HG03521 (cell line): ENCODE results near the gene FAM180A.
"Not testable (repeated sequence)": the region's sequence is repeated elsewhere in the genome, so short reads cannot be mapped to it uniquely, and the experiment has no call there.

Source experiments
- ATAC-seq: cut with Tn5 transposase; IDR thresholded peaks from one replicate; pipeline ENCODE4 v1.9.1; 2021; ENCODE audit warnings: mild to moderate bottlenecking, moderate library complexity; ENCODE audit not compliant: unreplicated experiment

The FAM180A gene

DNA sequence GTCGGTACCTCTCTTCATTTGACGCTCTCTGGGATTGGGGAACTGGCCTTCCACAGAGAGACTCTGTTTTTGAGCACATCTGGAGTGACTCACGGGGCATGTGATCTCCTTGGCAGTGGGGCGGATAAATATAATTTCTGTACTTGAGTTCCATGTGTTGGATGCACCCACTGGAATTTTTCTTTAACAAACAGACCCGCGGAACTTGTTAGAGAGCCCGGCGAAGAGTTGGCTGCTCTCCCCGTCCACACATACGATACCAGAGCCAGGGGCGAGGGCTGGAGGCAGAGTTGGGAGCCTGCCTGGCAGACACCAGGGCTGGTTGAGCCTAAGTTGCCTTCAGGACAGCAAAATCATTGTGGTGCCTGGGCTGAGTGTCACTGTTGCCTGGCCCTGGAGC, at the start of gene FAM180A:
Gene FAM180A (minus strand): TSS at position 44 of the 400 bp plus-strand sequence. CDS start 233 bp downstream, outside the sequence.
- ATAC-seq: no peak

DNA sequence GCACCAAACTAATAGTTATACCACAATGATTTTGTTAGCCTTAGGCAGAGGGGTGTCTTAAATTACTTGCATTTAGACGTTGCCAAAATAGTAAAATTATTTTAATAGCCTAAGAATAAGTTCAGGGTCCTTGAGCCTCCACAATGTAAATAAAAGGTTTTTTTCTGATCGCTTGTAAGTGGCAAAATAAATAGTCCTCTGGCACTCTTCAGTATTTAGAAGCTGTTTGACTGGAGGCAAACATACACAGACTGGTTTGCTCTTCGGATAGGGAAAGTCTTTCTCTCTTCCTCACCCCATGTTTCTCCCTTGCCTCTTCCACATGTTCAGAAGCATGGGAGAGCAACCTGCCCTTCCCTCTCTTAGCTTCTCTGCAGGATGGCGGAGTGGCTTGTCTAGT, 49.5 kb upstream of the FAM180A start:
- no peak for ATAC-seq

DNA sequence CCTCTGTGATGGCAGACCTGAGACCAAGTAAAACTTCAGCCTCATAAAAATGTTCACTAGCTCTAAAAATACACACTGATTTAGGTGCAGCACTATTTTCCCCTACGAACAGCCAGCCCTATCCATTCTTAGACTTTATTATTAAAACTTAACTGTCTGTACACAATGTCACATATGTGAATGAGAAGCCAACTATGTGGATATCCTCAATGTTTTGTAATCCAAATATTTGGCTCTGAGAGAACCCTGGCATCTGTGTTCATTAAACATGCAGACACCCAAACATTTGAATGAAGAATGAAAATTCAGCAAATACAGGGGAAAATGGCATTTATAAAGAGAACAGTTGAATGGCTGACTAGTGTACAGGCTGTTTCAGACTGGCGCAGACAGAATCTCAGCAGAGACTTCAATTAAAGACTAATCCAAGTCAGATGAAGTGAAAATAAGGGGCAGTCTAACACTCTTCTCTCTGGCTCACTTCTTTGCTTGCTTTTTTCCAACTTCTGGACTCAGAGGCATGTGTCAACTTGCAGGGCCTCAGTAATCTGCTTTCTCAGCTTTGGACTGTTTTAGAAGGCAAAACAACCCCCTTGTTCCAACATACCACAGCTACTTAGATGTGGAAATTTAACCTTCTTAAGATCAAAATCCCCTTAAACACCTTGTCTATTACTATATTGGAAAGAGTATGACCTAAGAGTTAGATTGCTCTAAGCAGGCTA, 47.4 kb upstream of the FAM180A start:
- no peak for ATAC-seq

- no peak for ATAC-seq
Measured at GRCh38 chr7:135793841-135794240, 45.2 kb upstream of the FAM180A start.

DNA sequence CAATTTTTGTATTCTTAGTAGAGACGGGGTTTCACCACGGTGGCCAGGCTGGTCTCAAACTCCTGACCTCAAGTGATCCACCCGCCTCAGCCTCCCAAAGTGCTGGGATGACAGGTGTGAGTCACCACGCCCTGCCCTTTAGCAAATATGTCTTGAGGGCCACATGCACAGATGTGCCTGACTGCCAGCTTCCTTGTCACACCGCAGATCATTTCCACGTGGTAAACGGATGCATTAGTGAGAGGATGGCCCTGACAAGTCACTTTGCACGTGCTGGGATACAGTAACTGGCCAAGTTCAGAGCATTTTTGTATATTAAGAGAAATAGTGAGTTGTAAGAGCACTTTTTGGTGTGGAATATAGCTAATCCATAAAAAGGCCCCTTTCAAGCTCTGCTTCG, 44.3 kb upstream of the FAM180A start:
- ATAC-seq: no peak

- no peak for ATAC-seq
Measured at GRCh38 chr7:135792363-135792668, 43.7 kb upstream of the FAM180A start.

DNA sequence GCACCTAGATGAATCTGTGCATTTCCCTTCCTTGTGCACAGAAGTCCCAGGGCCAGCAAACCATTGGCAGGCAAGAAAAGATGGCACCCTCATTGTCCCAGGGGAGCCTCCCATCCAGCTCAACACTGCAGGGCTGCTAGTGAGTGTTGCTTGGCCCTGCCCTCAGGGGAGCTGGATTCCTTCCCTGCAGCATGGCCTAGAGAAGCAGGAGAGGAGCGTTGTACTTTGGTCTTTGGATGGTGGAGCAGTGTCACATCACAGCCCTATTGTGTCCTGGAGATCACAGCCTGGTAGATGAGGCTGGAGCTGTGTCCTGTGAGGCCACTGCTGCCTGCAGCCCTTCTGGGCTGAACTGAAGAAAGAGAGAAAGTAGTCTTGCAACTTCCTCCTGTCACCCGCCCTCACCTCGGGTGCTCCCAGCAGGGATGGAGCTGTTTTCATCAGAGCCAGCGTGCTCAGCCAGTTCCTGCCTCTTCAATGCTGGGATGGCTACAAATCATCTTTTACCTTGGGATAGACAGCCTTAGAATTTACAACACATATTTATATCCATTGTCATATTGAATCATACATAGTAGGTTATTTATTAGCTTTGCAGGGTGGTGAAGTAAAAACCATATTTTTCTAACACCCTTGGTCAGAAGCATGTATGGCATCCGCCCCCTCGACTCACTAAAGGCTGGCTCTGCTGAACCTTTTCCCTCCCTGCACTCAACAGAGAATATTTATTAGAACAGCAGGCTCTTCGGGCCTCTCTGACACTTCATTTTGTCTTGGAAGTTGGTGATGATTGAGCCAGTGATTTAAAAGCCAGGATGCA, 43.1 kb upstream of the FAM180A start:
- ATAC-seq: no peak

DNA sequence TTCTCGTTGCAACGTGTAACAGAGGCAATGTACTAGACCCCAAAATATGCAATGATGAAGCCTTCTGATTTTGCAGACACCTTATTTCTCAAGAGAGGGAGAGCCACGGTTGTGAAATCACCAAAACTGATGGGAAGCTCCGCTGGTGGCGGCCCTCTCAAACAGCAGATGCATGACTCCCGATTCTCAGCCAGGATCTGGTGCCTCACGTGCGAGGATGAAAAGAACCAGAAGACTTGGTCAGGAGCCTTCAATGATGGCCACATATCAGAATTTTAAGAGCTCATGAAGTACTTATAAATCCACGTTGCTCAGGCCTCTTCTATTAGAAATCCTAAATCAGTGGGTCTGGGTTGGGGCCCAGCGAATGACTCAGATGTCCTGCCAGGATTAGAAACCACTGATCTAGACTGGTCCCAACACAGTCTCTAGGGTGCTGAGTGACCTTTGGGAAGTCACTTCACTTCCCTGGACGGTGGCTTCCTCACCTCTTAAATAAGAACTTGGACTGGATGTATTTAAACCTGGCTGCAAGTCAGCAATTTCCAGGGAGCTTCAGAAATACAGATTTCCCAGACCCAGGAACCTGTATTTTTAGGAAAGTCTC, 41.9 kb upstream of the FAM180A start:
- no peak for ATAC-seq

DNA sequence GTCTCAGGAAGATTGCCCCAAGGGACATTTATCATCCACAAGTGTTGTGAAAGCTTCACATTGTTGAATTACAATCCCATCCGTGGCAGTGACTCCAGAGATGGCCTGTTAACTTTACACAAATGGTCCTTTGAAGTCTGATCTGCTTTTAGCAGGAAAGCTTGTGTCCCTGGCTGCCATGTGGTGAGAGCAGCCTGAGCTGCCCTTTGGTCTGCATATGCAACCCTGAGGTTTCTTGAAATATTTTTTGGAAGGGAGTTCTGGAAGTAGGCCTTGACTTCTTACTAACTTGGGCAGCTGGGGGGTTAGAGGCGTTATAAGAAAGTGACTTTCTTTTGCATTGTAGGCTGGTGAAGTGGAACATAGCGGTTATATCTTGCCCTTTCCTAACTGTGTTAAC, 41.3 kb upstream of the FAM180A start:
- no peak for ATAC-seq

DNA sequence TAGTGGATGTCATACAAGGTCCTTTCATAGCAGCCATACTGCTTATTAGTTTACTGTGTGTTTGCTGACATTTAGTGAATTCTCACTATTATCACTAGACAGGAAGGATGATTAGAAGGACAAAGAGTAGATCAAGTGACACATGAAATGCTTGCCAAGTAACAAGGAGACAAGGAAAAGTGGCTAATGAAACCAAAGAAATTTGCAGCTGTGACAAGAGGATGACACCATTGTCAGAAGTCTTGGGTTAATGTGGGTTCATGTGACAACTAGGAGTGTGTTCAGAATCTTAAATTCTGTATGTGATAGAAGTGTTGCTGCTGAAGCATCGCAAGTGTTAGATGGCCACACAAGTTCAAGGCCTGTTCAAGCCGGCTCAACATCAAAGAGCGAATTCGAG, 40.8 kb upstream of the FAM180A start:
- ATAC-seq: no peak

- no peak for ATAC-seq
Measured at GRCh38 chr7:135786911-135787310, 38.3 kb upstream of the FAM180A start.

DNA sequence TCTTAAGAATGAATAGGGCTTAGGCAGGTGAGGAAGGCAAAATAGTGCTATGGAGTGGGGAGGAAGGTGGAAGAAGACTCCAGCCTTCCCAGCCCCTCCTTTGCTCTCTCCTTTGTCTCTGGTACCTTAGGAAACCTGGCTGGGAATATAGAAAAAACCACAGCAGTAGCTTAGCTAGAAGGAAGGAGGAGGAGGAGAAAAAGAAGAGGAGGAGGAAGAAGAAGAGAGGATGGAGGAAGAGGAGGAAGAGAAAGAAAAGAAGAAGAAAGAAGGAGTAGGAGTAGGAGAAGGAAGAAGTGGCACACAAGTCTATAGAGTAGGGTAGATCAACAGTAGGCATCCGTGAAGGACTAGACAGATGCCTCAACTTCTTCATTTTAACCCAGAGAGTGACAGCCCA, 36.5 kb upstream of the FAM180A start:
- ATAC-seq: no peak

GRCh38 chr7:135784013-135784412, 35.4 kb upstream of the FAM180A start:
- ATAC-seq: no peak

DNA sequence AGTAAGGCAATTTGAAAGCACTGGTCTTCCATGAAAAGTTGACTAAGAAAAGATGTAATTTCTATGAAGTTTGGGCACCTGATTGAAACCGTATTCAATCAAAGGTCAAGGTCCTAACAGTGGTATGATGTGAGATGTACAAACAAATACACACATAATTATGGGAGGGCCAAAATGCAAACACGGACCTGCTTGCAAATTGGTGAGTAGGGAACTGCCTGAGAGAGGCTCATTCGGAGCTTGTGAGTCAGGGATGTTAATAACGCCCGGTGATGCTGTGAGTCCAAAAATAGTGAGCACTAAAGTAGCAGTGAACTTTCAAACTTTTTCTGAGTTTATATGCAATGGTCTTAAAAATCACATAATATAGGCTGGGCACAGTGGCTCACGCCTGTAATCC, 34.2 kb upstream of the FAM180A start:
- no peak for ATAC-seq

- ATAC-seq: no peak
Measured at GRCh38 chr7:135782377-135782776, 33.8 kb upstream of the FAM180A start.

- ATAC-seq: no peak
Measured at GRCh38 chr7:135777626-135778398, 29.2 kb upstream of the FAM180A start.

DNA sequence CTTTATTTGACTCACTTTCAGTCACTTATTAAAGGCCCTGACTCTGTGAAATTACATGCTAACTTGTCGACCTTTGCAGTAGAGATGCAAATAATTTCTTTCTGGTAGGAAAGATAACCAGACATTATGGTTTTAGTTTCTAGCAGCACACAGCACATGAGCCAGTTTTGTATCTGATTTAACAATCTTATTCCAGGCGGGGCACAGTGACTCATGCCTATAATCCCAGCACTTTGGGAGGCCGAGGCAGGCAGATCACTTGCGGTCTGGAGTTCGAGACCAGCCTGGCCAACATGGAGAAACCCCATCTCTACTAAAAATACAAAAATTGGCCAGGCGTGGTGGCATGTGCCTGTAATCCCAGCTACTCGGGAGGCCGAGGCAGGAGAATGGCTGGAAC, 27.3 kb upstream of the FAM180A start:
- ATAC-seq: not testable (repeated sequence)

- ATAC-seq: no peak
Measured at GRCh38 chr7:135775230-135775629, 26.6 kb upstream of the FAM180A start.

GRCh38 chr7:135774284-135774683, 25.7 kb upstream of the FAM180A start:
- no peak for ATAC-seq

DNA sequence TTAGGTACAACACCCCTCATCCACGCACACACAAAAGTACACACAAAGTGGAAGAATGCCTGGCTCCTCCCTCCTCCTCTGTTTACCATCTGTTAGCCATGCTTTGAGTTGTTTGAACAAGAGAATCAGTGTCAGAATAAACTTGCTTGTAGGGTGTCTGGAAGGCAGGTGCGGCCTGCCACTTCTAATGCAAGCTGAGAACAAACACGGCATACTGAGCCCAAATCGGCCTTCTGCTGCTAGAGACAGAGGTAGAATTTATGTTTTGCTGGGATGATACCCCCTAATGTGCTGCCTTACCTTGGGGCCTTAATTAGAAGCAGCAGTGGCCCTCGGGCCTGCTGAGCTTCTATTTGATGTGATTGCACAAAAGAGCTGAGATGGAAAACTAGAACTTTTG, 24.9 kb upstream of the FAM180A start:
- ATAC-seq: no peak

GRCh38 chr7:135772639-135773222, 24.1 kb upstream of the FAM180A start:
- ATAC-seq: no peak
